OCI-LY7 (cell line): ENCODE data around the gene PSKH1. TPM values are rescaled to one million over a fixed set of nuclear protein-coding genes. Genes with fewer than 3 reads are reported as not detected.

Experiments used
- BruUV-seq: library from RNA; stranded (reverse); fragments of 400-500 nt; replicated peaks from 2 replicates; lab custom pipeline; 2021; lab: Mats Ljungman, UMichigan
- CTCF ChIA-PET: fragments of 300-600 bp; sonication (Branson Sonifier 250); formaldehyde crosslinking; loops from one replicate; lab custom pipeline; 2022; ENCODE audit warnings: antibody characterized with exemption; ENCODE audit not compliant: unreplicated experiment; lab: Charles Lee
- POLR2A ChIA-PET: fragments of 300-600 bp; sonication (Branson Sonifier 250); formaldehyde crosslinking; loops from one replicate; lab custom pipeline; 2022; ENCODE audit warnings: antibody characterized with exemption; lab: Charles Lee
- DNase-seq: peaks from one replicate; pipeline ENCODE4 v3.0.0-alpha.2; 2015; ENCODE audit warnings: low spot score
- H2AFZ ChIP-seq: fragments of 200-600 bp; sonication (generic), shearing (Covaris generic); 2 replicates; pipeline ENCODE4 v1.6.1; 2014; ENCODE audit warnings: mild to moderate bottlenecking, antibody characterized with exemption, low read length, moderate library complexity
- H3K27ac ChIP-seq: fragments of 200-600 bp; sonication (generic); 2 replicates; pipeline ENCODE4 v1.5.1; 2014; ENCODE audit warnings: mixed run types, low read depth, mild to moderate bottlenecking, moderate library complexity, low read length, inconsistent platforms; ENCODE audit not compliant: poor library complexity, severe bottlenecking
- H3K36me3 ChIP-seq: fragments of 200-600 bp; sonication (generic); 2 replicates; pipeline ENCODE4 v1.6.1; 2014; ENCODE audit warnings: mild to moderate bottlenecking, antibody characterized with exemption, low read length, moderate library complexity, mixed read lengths; ENCODE audit not compliant: insufficient read depth
- H3K4me1 ChIP-seq: fragments of 200-600 bp; sonication (generic); 2 replicates; pipeline ENCODE4 v1.5.1; 2014; ENCODE audit warnings: mild to moderate bottlenecking, low read length; ENCODE audit not compliant: insufficient read depth, poor library complexity, severe bottlenecking
- H3K4me2 ChIP-seq: fragments of 200-600 bp; sonication (generic); 2 replicates; pipeline ENCODE4 v1.6.1; 2014; ENCODE audit warnings: mild to moderate bottlenecking, low read length
- H3K4me3 ChIP-seq: fragments of 200-600 bp; sonication (generic); 2 replicates; pipeline ENCODE4 v1.5.1; 2014; ENCODE audit warnings: mild to moderate bottlenecking, low read depth, low read length; ENCODE audit not compliant: poor library complexity, severe bottlenecking
- H3K79me2 ChIP-seq: fragments of 200-600 bp; sonication (generic); 2 replicates; pipeline ENCODE4 v1.6.1; 2016; ENCODE audit warnings: low read depth, mild to moderate bottlenecking, low read length, moderate library complexity, mixed read lengths; ENCODE audit not compliant: insufficient read depth
- H3K9me2 ChIP-seq: fragments of 200-600 bp; sonication (generic); 2 replicates; pipeline ENCODE4 v1.6.1; 2016; ENCODE audit warnings: mild to moderate bottlenecking, low read length, mixed read lengths; ENCODE audit not compliant: insufficient read depth
- H3K9me3 ChIP-seq: fragments of 200-600 bp; sonication (generic); 2 replicates; pipeline ENCODE4 v1.6.1; 2014; ENCODE audit warnings: mild to moderate bottlenecking, mixed run types, low read length, mixed read lengths
- H4K20me1 ChIP-seq: fragments of 200-600 bp; sonication (generic); 2 replicates; pipeline ENCODE4 v1.6.1; 2014; ENCODE audit warnings: mild to moderate bottlenecking, antibody characterized with exemption, low read length, moderate library complexity, mixed read lengths; ENCODE audit not compliant: insufficient read depth
- EZH2phosphoT487 ChIP-seq: fragments of 200-600 bp; sonication (generic); IDR thresholded peaks from 2 replicates; pipeline ENCODE4 v1.6.1; 2018; ENCODE audit warnings: low read depth, borderline replicate concordance, mild to moderate bottlenecking, mixed run types, antibody characterized with exemption, low read length, moderate library complexity, mixed read lengths
- intact Hi-C: fragments of 100-400 bp; cut with micrococcal nuclease; formaldehyde crosslinking; loops from one replicate; pipeline ENCODE4 v1.10.0; 2022; ENCODE audit not compliant: unreplicated experiment
- total RNA-seq, 2 experiments: library from RNA; depleted of rRNA in 1 of 2; stranded (reverse); fragments of >200 nt in 1 of 2; shearing (Covaris generic) in 1 of 2; gene quantifications; 2 replicates each; pipeline ENCODE4 v1.2.3, GENCODE V29; 2014 to 2022
- TF ChIP-seq, protein P1 (sequence below): fragments of 200-600 bp; sonication (generic); conservative IDR thresholded peaks from 2 replicates; pipeline ENCODE4 v1.5.1; 2014; ENCODE audit warnings: mild to moderate bottlenecking, antibody characterized with exemption, low read length, moderate library complexity, mixed read lengths

The PSKH1 gene
- total RNA-seq, 2 experiments from 2014 or later, result 10.4 to 27.1 TPM

- DNase-seq, result peak; percentile 87
- POLR2A ChIA-PET, result interaction anchor here (0.6 to 1.2 kb wide), 2 partner anchors 10 to 139 kb away, joined by 3 to 4 read pairs; no protein-coding TSS in a partner anchor
- H3K9me3 ChIP-seq, result no peaks in the 10 kb centered on the region
- no peak for TF ChIP-seq EZH2phosphoT487
- TF ChIP-seq, protein P1, sequence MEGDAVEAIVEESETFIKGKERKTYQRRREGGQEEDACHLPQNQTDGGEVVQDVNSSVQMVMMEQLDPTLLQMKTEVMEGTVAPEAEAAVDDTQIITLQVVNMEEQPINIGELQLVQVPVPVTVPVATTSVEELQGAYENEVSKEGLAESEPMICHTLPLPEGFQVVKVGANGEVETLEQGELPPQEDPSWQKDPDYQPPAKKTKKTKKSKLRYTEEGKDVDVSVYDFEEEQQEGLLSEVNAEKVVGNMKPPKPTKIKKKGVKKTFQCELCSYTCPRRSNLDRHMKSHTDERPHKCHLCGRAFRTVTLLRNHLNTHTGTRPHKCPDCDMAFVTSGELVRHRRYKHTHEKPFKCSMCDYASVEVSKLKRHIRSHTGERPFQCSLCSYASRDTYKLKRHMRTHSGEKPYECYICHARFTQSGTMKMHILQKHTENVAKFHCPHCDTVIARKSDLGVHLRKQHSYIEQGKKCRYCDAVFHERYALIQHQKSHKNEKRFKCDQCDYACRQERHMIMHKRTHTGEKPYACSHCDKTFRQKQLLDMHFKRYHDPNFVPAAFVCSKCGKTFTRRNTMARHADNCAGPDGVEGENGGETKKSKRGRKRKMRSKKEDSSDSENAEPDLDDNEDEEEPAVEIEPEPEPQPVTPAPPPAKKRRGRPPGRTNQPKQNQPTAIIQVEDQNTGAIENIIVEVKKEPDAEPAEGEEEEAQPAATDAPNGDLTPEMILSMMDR, result no peak
- H3K4me3 ChIP-seq, result peak within 1 kb of the TSS; percentile 95
- H3K4me2 ChIP-seq, result peak within 1 kb of the TSS; percentile 83
- peaks cover 23% of the 10 kb centered on the region for H3K4me1 ChIP-seq
- H3K79me2 ChIP-seq, result peaks cover 29% of the 10 kb centered on the region
- peaks cover 68% of the 10 kb centered on the region for H3K36me3 ChIP-seq
- peak within 1 kb of the TSS; percentile 48 for H3K27ac ChIP-seq
- no peaks in the 10 kb centered on the region for H3K9me2 ChIP-seq
- H4K20me1 ChIP-seq, result no peaks in the 10 kb centered on the region
- intact Hi-C loops, result loop anchor here (1.0 kb wide), 1 partner anchor 27 kb away; the partner anchor contains the start of gene NUTF2
- peak within 1 kb of the TSS; percentile 66; the same call in 1 of the 2 replicates for H2AFZ ChIP-seq
- no TSS peak for BruUV-seq
- CTCF ChIA-PET, result interaction anchor here (0.6 kb wide), 1 partner anchor 25 kb away, joined by 3 read pairs; no protein-coding TSS in a partner anchor
Measured at GRCh38 chr16:67872631-67873434, 20.2 kb upstream of the PSKH1 start, which contains the start of gene EDC4. Gene EDC4, plus strand, starts transcription at chr16:67873052. Its CDS starts 210 bp downstream, at chr16:67873262.

GRCh38 chr16:67873435-67874370 lies 19.4 kb upstream of the PSKH1 start:
- peak overlapping the region; percentile 95 for H3K4me3 ChIP-seq
- peak overlapping the region; percentile 83 for H3K4me2 ChIP-seq
- ChIA-PET CTCF (interaction anchor here (0.6 to 1.3 kb wide), 2 partner anchors 26 to 30 kb away, joined by 3 read pairs; no protein-coding TSS in a partner anchor), POLR2A (interaction anchor here (0.6 to 1.2 kb wide), 4 partner anchors 11 to 138 kb away, joined by 3 to 4 read pairs (median 4); no protein-coding TSS in a partner anchor)
- no peaks in the 10 kb centered on the region for H3K9me3 ChIP-seq
- intact Hi-C loops, result no loop called here
- H4K20me1 ChIP-seq, result no peaks in the 10 kb centered on the region
- TF ChIP-seq EZH2phosphoT487, result no peak
- TF ChIP-seq, protein P1, result no peak
- H3K9me2 ChIP-seq, result no peaks in the 10 kb centered on the region
- DNase-seq, result peak; percentile 20
- peaks cover 29% of the 10 kb centered on the region for H3K79me2 ChIP-seq
- H3K36me3 ChIP-seq, result peaks cover 68% of the 10 kb centered on the region
- peak overlapping the region; percentile 66; the same call in 1 of the 2 replicates for H2AFZ ChIP-seq
- BruUV-seq, result TSS peak; percentile 12
- H3K4me1 ChIP-seq, result peaks cover 23% of the 10 kb centered on the region
- H3K27ac ChIP-seq, result peak overlapping the region; percentile 48
